ENCODE data around the gene DYNC1LI2. TPM values are rescaled to one million over a fixed set of nuclear protein-coding genes. Genes with fewer than 3 reads are reported as not detected.

DYNC1LI2 gene
- total RNA-seq, 1 donor from 2014 or later: 125 TPM

DNA sequence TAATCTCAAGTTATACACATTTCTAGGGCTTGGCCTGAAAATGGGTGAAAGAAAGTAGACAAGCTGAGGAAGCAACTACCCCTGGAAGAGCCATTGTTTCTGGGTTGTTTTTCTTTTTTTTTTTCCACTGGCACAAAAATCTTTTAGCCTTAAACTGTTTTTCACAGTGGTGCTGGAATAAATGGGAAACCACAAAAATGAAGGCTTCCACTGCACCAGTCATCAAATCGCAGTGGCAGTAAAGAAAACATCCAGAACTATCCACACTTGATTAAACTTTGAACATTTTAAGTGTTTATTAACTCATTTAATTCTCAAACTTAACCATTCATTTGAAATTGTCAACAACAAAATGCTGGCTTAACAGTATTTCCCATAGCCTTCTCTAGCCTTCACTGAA lies 69.1 kb downstream of the DYNC1LI2 start:
- no peaks in the 10 kb centered on the region for H3K27me3 Mint-ChIP-seq (ENCODE audit: low read depth)
- H3K9me3 Mint-ChIP-seq: no peaks in the 10 kb centered on the region
- peaks cover 2% of the 10 kb centered on the region for H3K36me3 Mint-ChIP-seq (ENCODE audit: low read depth)
- peaks cover 11% of the 10 kb centered on the region for H3K4me1 Mint-ChIP-seq
- no peak overlapping the region for H3K27ac Mint-ChIP-seq (ENCODE audit: unreplicated experiment)
- no peak for DNase-seq (ENCODE audit: low read depth, low spot score)
- TF ChIP-seq, protein P1, sequence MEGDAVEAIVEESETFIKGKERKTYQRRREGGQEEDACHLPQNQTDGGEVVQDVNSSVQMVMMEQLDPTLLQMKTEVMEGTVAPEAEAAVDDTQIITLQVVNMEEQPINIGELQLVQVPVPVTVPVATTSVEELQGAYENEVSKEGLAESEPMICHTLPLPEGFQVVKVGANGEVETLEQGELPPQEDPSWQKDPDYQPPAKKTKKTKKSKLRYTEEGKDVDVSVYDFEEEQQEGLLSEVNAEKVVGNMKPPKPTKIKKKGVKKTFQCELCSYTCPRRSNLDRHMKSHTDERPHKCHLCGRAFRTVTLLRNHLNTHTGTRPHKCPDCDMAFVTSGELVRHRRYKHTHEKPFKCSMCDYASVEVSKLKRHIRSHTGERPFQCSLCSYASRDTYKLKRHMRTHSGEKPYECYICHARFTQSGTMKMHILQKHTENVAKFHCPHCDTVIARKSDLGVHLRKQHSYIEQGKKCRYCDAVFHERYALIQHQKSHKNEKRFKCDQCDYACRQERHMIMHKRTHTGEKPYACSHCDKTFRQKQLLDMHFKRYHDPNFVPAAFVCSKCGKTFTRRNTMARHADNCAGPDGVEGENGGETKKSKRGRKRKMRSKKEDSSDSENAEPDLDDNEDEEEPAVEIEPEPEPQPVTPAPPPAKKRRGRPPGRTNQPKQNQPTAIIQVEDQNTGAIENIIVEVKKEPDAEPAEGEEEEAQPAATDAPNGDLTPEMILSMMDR (conservative IDR thresholded peaks at IDR 0.05): no peak
- H3K4me3 Mint-ChIP-seq: no peak overlapping the region

DNA sequence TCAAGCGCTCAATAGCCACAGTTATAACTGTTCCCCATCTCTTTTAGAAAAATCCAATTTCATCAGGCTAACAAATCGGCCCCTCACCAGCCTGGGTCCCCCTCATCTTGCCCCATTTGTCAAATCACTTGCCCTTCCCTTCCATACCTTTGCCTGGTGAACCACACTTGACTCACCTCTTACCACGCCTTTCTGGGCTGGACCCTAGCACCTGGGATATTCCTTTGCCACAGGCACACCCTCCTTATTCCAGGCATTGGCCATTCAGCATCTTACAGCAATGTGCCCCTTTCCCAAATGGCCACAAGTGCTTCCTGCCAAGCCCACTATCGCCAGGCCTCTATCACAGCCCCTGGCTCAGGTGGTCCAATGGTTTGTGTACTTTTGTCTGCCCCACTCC lies 69.7 kb downstream of the DYNC1LI2 start:
- TF ChIP-seq, protein P1 (conservative IDR thresholded peaks at IDR 0.05): no peak
- Mint-ChIP-seq H3K4me1 (peaks cover 11% of the 10 kb centered on the region), H3K27ac (ENCODE audit: unreplicated experiment) (no peak overlapping the region), H3K36me3 (ENCODE audit: low read depth) (peaks cover 2% of the 10 kb centered on the region), H3K27me3 (ENCODE audit: low read depth) (no peaks in the 10 kb centered on the region), H3K9me3 (no peaks in the 10 kb centered on the region), H3K4me3 (no peak overlapping the region)
- no peak for DNase-seq (ENCODE audit: low read depth, low spot score)

DNA sequence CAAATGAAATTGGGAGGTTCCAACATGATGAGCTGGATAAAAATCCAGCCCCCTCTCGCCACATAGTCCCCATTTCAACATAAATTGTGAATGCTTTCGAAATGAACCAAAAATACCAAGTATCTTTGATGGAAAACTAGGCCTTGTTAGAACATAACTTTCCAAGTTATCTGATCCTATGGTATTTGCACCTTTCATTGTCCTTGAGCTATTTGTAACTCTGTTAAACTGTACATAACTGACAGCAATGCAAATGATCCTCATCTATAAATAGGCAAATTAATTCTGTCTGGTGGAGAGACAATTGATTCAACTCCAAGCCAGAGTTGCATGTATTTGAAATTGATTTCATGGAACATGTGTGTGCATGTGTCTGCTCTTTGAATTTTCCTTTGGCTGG lies 73.1 kb downstream of the DYNC1LI2 start:
- no peak overlapping the region for H3K27ac Mint-ChIP-seq (ENCODE audit: unreplicated experiment)
- no peaks in the 10 kb centered on the region for H3K9me3 Mint-ChIP-seq
- H3K27me3 Mint-ChIP-seq (ENCODE audit: low read depth): no peaks in the 10 kb centered on the region
- TF ChIP-seq, protein P1 (conservative IDR thresholded peaks at IDR 0.05): no peak
- no peak for DNase-seq (ENCODE audit: low read depth, low spot score)
- H3K36me3 Mint-ChIP-seq (ENCODE audit: low read depth): peaks cover 2% of the 10 kb centered on the region
- peaks cover 4% of the 10 kb centered on the region for H3K4me1 Mint-ChIP-seq
- no peak overlapping the region for H3K4me3 Mint-ChIP-seq

DNA sequence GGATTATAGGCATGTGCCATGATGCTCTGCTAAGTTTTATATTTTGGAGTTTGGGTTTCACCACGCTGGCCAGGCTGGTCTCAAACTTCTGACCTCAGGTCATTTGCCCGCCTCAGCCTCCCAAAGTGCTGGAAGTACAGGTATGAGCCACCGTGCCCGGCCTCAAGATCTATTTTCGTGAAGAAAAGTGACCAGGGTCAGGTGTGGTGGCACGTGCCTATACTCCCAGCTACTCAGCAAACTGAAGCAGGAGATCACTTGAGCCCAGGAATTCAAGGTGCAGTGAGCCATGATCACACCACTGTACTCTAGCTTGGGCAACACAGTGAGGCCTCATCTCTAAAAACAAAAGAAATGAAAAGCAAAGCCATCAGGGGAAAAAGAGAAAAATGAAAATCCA lies 73.6 kb downstream of the DYNC1LI2 start:
- Mint-ChIP-seq H3K9me3 (no peaks in the 10 kb centered on the region), H3K27me3 (ENCODE audit: low read depth) (no peaks in the 10 kb centered on the region), H3K4me3 (no peak overlapping the region), H3K36me3 (ENCODE audit: low read depth) (peaks cover 2% of the 10 kb centered on the region), H3K4me1 (peaks cover 4% of the 10 kb centered on the region), H3K27ac (ENCODE audit: unreplicated experiment) (no peak overlapping the region)
- no peak for DNase-seq (ENCODE audit: low read depth, low spot score)
- TF ChIP-seq, protein P1 (conservative IDR thresholded peaks at IDR 0.05): no peak

DNA sequence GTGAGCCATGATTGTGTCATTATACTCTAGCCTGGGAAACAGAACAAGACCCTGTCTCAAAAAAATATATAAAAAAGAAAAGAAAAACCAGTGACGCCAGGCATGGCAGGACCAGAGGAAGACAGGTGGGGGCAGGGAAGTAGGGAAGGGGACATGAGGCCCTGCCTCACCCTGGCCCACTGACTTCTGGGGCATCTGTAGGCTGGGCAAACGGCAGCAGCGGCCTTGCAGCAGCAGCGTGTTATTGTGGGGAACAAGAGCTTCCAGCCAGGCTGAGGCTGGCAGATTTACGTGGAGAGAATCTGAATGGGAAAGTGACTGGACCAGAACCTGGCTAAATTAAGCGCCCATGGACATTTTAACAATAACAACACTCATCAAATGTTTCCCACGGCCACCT lies 74.2 kb downstream of the DYNC1LI2 start:
- Mint-ChIP-seq H3K4me1 (no peaks in the 10 kb centered on the region), H3K4me3 (no peak overlapping the region)

More for the DNA sequence above, 74.2 kb downstream of the DYNC1LI2 start:
- DNase-seq (ENCODE audit: low read depth, low spot score): no peak
- H3K27me3 Mint-ChIP-seq (ENCODE audit: low read depth): no peaks in the 10 kb centered on the region
- peak overlapping the region; percentile 27 for H3K27ac Mint-ChIP-seq (ENCODE audit: unreplicated experiment)
- no peaks in the 10 kb centered on the region for H3K9me3 Mint-ChIP-seq
- TF ChIP-seq, protein P1 (conservative IDR thresholded peaks at IDR 0.05): no peak
- H3K36me3 Mint-ChIP-seq (ENCODE audit: low read depth): peaks cover 2% of the 10 kb centered on the region

Measured in neural crest cell (in vitro differentiated cells).